ENCODE measurements around the gene ATP6V0D1. TPM values are rescaled to one million over a fixed set of nuclear protein-coding genes. Genes with fewer than 3 reads are reported as not detected.

Gene ATP6V0D1
- total and polyA plus RNA-seq, 2 donors (not counting 1 experiment from before 2014, with no cell fraction given), result 62.1 to 91.0 TPM

DNA sequence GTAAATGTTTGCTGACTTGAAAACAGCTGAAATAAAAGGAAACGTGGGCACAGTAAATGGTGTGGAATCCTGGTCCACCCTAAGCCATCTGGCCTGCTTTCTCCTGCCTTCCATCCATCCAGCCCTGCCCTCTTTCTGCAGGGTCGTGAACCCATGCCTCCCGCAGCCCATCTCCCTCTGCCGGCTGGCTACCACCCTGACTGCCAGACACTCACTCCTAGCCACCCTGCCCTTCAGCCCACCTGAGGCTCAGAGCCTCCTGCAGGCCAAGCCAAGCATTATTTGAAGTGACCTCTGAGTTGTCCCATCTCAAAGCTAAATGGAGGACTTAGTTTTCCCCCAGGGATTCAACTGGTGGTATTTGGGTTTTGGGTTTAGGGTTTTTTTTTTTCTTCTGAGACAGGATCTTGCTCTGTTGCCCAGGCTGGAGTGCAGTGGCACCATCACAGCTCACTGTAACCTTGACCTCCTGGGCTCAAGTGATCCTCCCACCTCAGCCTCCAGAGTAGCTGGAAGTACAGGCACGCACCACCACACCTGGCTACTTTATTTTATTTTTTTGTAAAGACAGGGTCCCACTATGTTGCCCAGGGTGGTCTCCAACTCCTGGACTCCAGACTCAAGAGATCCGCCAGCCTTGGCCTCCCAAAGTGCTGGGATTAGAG is 73.0 kb downstream of the ATP6V0D1 start:
- POLR2A ChIA-PET, result no interaction called here
- H3K9ac ChIP-seq (ENCODE audit: low read length), result no peak overlapping the region
- H3K79me2 ChIP-seq (ENCODE audit: control insufficient read depth, insufficient read depth, low read length), result no peaks in the 10 kb centered on the region
- 94% methylated on average over 5 of the region's 6 CpGs for WGBS (ENCODE audit: insufficient coverage)
- no peaks in the 10 kb centered on the region for H4K20me1 ChIP-seq (ENCODE audit: control insufficient read depth, insufficient read depth, low read length, poor library complexity, severe bottlenecking)
- H3K4me2 ChIP-seq (replicated peaks; ENCODE audit: low read depth, low read length, poor library complexity, severe bottlenecking), result no peak overlapping the region
- ATAC-seq (ENCODE audit: low read depth) (no peak), DNase-seq (no peak)
- H3K4me3 ChIP-seq (ENCODE audit: control extremely low read depth in 1 of 5, extremely low read depth in 1 of 5, insufficient read depth in 1 of 5, low read depth in 2 of 5, low read length in 4 of 5), result no peak overlapping the region
- Mint-ChIP-seq H3K27ac (no peak overlapping the region), H3K27me3 (no peaks in the 10 kb centered on the region), H3K4me1 (no peaks in the 10 kb centered on the region), H3K4me3 (no peak overlapping the region), H3K9me3 (ENCODE audit: insufficient read depth) (no peaks in the 10 kb centered on the region)
- no peaks in the 10 kb centered on the region for H3K4me1 ChIP-seq (ENCODE audit: control insufficient read depth in 2 of 2, insufficient read depth in 2 of 2, low read length in 2 of 2)
- H2AFZ ChIP-seq (ENCODE audit: insufficient read depth, low read depth, low read length, poor library complexity, severe bottlenecking), result no peak overlapping the region
- no peaks in the 10 kb centered on the region for H3K9me3 ChIP-seq (ENCODE audit: control extremely low read depth in 1 of 3, control insufficient read depth in 2 of 3, insufficient read depth in 1 of 3, low read length in 2 of 3)
- CTCF ChIA-PET, result interaction anchor here (1.0 to 1.2 kb wide), 3 partner anchors 8 to 12 kb away, joined by 3 to 7 read pairs (median 3); no protein-coding TSS in a partner anchor
- H3K27ac ChIP-seq (ENCODE audit: low read length in 2 of 2), result no peak overlapping the region
- TF ChIP-seq CTCF (IDR thresholded peaks at IDR 0.05) (no peak), EZH2 (IDR thresholded peaks at IDR 0.05; ENCODE audit: borderline replicate concordance, insufficient read depth, low read depth, low read length, poor library complexity, severe bottlenecking) (no peak)
- intact Hi-C loops (cut with micrococcal nuclease), result no loop called here
- no peaks in the 10 kb centered on the region for H3K36me3 ChIP-seq (replicated peaks in 1 of 2; ENCODE audit: control extremely low read depth in 1 of 2, control insufficient read depth in 1 of 2, extremely low read depth in 1 of 2, insufficient read depth in 2 of 2, low read length in 1 of 2)
- no peaks in the 10 kb centered on the region for H3K27me3 ChIP-seq (replicated peaks in 1 of 4; ENCODE audit: control extremely low read depth in 1 of 4, control insufficient read depth in 3 of 4, insufficient read depth in 4 of 4, low read length in 3 of 4)

DNA sequence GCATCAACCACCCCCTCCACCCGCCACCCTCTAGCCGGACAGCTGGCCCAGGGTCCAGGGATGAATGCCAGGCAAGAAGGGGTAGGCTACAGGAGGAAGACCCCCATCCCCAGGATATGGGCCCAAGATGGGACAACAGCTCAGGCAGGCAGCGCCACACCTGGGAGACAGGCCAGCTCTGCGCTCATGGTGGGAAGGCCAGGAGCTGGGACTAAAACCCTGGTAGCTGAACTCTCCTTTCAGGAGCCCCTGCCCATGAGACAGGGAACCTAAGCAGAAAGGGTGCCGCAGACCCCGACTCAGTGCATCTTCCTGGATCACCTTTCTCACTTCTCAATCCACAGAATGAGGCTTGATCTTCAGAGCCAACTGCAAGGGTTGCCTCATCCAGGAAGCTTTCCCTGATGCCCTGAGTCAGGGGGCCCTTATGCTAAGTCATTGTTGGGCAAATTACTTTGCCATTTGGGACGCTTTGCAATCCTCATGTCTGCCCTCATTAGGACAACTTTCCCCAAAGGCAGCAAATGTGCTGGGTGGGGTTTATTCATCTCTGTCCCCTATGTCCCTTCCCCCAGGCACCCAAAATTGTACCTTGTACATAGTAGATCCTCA is 73.7 kb downstream of the ATP6V0D1 start:
- Histone ChIP-seq H3K27me3 (replicated peaks in 1 of 4; ENCODE audit: control extremely low read depth in 1 of 4, control insufficient read depth in 3 of 4, insufficient read depth in 4 of 4, low read length in 3 of 4) (no peaks in the 10 kb centered on the region), H3K9me3 (ENCODE audit: control extremely low read depth in 1 of 3, control insufficient read depth in 2 of 3, insufficient read depth in 1 of 3, low read length in 2 of 3) (no peaks in the 10 kb centered on the region), H2AFZ (ENCODE audit: insufficient read depth, low read depth, low read length, poor library complexity, severe bottlenecking) (no peak overlapping the region), H3K36me3 (replicated peaks in 1 of 2; ENCODE audit: control extremely low read depth in 1 of 2, control insufficient read depth in 1 of 2, extremely low read depth in 1 of 2, insufficient read depth in 2 of 2, low read length in 1 of 2) (no peaks in the 10 kb centered on the region), H3K4me1 (ENCODE audit: control insufficient read depth in 2 of 2, insufficient read depth in 2 of 2, low read length in 2 of 2) (no peaks in the 10 kb centered on the region), H3K4me2 (replicated peaks; ENCODE audit: low read depth, low read length, poor library complexity, severe bottlenecking) (no peak overlapping the region), H3K27ac (ENCODE audit: low read length in 2 of 2) (no peak overlapping the region), H3K4me3 (ENCODE audit: control extremely low read depth in 1 of 5, extremely low read depth in 1 of 5, insufficient read depth in 1 of 5, low read depth in 2 of 5, low read length in 4 of 5) (no peak overlapping the region), H4K20me1 (ENCODE audit: control insufficient read depth, insufficient read depth, low read length, poor library complexity, severe bottlenecking) (no peaks in the 10 kb centered on the region), H3K79me2 (ENCODE audit: control insufficient read depth, insufficient read depth, low read length) (no peaks in the 10 kb centered on the region), H3K9ac (ENCODE audit: low read length) (no peak overlapping the region)
- Mint-ChIP-seq H3K9me3 (ENCODE audit: insufficient read depth) (no peaks in the 10 kb centered on the region), H3K4me3 (no peak overlapping the region), H3K27me3 (peaks cover 1% of the 10 kb centered on the region), H3K27ac (no peak overlapping the region), H3K4me1 (no peaks in the 10 kb centered on the region)
- POLR2A ChIA-PET, result no interaction called here
- intact Hi-C loops (cut with micrococcal nuclease), result no loop called here
- TF ChIP-seq CTCF (IDR thresholded peaks at IDR 0.05), result no peak
- no peak for TF ChIP-seq EZH2 (IDR thresholded peaks at IDR 0.05; ENCODE audit: borderline replicate concordance, insufficient read depth, low read depth, low read length, poor library complexity, severe bottlenecking)
- ATAC-seq (ENCODE audit: low read depth) (no peak), DNase-seq (no peak)
- CTCF ChIA-PET, result interaction anchor here (1.1 to 1.2 kb wide), 2 partner anchors 9 to 13 kb away, joined by 3 read pairs; no protein-coding TSS in a partner anchor
- 100% methylated on average over 4 of the region's 7 CpGs for WGBS (ENCODE audit: insufficient coverage)
